WI38 (cell line): Measurements from ENCODE around the gene PON1.

Experiments used
- H3K4me3 ChIP-seq: 2 replicates; pipeline ENCODE4 v1.5.1; 2011; ENCODE audit warnings: low read depth, mild to moderate bottlenecking, control low read depth, low read length
- CTCF ChIP-seq: IDR thresholded peaks from 2 replicates; pipeline ENCODE4 v1.5.1; 2012; ENCODE audit warnings: low read depth, mild to moderate bottlenecking, control low read depth, low read length

PON1 gene

DNA sequence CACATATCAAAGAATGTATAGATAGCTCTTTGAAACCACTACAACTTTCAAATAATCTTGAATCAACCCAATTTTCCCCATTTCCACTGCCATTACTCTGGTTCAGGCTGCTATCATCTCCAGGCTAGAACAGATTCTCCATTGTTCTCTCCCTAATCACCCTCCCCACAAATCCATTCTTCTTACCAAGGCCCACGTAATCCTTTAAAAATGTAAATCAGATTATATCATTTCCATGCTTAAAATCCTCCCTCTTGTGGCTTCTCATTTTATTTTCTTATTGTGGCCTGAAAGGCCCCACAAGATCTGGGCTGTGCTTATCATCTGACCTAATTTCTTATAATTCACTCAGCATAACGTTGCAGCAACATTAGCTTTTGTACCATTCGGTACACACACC is 3.0 kb upstream of the PON1 start:
- TF ChIP-seq CTCF = no peak
- H3K4me3 ChIP-seq = no peak overlapping the region

GRCh38 chr7:95323410-95324129 is 762 bp downstream of the PON1 start:
- H3K4me3 ChIP-seq = no peak overlapping the region

GRCh38 chr7:95322854-95323253 is 1.5 kb downstream of the PON1 start:
- TF ChIP-seq CTCF = no peak
- no peak overlapping the region for H3K4me3 ChIP-seq

More at GRCh38 chr7:95323410-95324129, 762 bp downstream of the PON1 start:
- no peak for TF ChIP-seq CTCF

DNA sequence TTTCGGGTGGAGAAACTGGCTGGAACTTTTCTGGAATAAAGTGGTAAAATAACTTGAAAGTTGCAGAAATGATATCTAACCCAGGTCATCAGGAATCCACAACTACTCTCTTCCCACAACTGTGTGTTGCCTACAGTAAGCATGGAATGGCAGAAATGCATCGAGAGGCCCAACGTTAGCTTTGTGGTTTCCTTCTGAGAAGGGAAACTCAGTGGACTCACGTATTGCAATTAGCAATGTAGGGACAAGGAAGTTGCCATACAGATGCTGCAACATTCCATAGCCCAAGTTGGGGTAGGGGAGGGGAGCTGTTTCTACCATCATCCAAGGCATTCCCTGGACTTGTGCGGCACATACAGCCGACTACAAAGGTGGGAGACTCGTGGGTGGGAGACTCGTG is 1.9 kb downstream of the PON1 start:
- TF ChIP-seq CTCF = no peak
- no peak overlapping the region for H3K4me3 ChIP-seq

GRCh38 chr7:95321720-95322119 is 2.6 kb downstream of the PON1 start:
- H3K4me3 ChIP-seq = no peak overlapping the region

GRCh38 chr7:95320651-95321050 is 3.7 kb downstream of the PON1 start:
- no peak for TF ChIP-seq CTCF
- H3K4me3 ChIP-seq = no peak overlapping the region

More at GRCh38 chr7:95321720-95322119, 2.6 kb downstream of the PON1 start:
- TF ChIP-seq CTCF = no peak

DNA sequence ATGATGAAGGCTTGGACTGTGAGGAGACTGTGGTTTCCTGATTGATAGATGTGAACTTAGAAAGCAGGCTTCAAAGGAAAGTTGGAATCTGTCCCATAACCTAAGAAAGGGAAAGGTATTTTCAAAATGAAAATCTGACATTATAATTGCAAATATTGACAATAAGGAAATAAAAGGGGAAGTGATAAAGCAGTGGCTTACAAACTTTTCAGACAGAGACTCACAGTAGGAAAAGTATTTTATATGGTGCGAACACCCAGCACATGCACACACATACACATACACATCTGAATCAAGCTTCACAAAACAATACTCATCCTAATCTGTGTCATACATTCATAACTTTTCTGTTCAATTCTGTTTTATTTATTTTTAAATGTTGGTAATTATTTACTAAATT is 4.8 kb downstream of the PON1 start:
- H3K4me3 ChIP-seq = no peak overlapping the region

More for the DNA sequence above, 4.8 kb downstream of the PON1 start:
- no peak for TF ChIP-seq CTCF
